HuH-7 (cell line): ENCODE results near the gene R3HDM4.

Source experiments
- DNase-seq: peaks from one replicate; pipeline ENCODE4 v3.0.0; 2011; ENCODE audit warnings: low spot score

R3HDM4 gene

DNA sequence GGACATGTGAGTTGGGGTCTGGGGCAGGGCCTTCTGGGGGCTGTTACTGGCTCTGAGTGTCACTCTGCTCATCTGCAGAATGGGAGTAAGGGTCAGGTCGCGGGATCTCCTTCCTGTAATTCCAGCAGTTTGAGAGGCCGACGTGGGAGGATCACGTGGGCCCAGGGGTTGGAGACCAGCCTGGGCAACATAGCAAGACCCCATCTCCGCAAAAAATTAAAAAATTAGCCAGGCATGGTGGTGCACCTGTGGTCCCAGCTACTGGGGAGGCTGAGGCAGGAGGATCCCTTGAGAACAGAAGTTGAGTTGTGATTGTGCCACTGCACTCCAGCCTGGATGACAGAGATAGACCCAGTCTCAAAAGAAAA is 16.9 kb upstream of the R3HDM4 start:
- no peak for DNase-seq

DNA sequence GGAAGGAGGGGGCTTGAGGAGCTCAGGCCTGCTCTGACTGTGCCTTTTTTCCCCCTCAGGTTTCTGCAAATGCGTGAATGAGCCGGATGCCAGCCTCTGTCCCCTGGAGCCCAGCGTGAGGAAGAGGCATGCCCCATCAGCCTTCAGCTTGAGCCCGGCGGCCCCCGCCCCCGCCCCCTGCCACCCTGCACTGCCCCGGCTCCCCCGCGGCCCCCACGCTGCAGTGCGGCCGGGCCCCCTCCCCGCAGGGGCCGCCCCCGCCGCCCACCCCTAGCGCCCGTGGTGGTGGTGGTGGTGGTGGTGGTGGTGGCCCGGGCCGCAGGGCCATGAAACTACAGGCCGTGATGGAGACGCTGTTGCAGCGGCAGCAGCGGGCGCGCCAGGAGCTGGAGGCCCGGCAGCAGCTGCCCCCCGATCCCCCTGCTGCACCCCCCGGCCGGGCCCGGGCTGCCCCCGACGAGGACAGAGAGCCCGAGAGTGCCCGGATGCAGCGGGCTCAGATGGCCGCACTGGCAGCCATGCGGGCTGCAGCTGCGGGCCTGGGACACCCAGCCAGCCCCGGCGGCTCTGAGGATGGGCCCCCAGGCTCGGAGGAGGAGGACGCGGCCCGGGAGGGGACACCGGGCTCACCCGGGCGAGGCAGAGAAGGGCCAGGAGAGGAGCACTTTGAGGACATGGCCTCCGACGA is 16.3 kb upstream of the R3HDM4 start:
- no peak for DNase-seq

DNA sequence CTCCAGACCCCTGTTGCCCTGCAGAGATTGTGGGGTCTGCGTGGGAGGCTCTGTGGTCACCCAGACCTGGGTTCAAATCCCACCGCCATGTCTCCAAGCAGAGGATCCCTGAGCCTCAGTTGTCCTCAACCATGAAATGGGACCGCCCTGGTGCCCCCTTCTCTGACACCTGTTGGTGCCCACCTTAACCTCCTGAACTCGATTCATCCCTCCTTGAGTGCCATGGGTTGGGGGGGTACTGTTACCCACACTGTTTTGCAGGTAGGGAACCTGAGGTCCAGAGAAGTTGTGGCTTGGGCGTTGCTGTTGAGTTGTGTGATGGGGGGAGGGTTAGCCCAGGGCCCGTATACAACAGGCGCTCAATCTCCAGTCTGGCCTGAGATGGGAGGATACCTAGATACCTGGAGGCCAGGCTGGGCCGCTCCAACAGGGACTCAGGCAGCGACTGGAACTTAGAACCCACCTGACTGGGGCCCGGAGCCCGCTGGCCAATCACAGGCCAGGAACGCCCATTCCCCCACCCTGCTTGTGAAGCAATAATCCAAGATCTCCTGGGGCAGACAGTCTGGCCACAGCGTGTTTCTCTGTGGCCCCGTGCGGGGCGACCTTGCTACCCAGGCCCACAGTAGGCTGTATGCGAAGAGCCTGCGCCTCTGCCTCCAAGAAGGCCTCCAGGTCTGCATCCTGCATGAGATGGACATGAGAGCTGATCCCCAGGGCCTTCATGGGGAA is 15.6 kb upstream of the R3HDM4 start:
- DNase-seq = peak; percentile 94

- DNase-seq = peak; percentile 63
These were observed 14.9 kb upstream of the R3HDM4 start for GRCh38 chr19:927780-928401.

- DNase-seq = peak; percentile 59
These were observed 14.3 kb upstream of the R3HDM4 start for GRCh38 chr19:927351-927779.

DNA sequence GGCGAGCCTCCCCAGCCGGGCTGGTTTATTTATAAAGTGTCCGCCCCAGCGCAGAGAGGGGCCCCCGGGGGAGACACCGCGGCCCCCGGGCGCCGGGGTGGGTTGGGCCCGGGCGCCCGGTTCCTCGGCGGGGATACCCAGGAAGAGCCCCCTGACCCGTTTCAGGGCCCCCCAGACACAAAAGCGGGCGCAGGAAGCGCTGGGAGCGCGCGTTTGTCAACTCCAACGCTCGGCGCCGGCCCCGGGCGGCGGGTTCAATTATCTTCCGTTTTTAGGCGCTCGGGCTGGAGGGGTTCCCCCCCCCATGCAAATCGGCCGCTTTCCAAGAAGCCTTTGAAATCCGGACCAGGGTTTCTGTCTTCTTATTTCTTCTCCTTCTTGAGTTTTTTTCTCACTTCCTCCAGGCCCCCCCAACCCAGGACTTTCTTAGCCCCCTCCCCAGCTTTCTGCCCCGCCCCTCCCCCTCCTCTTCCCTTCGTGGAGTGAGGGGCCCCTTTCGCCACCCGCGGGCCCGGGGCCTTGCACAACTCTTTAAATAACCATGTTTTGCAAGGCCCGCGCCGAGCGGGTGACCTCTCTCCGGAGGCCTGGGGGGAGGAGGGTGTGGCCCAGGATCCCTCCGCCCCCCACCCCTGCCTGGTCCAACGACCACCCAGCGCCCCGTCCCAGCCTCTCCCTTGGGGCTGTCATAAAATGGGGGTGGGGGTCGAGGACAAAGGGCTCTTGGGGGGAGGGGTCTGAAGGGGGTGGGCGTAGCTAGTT is 13.8 kb upstream of the R3HDM4 start:
- peak; percentile 76 for DNase-seq

DNA sequence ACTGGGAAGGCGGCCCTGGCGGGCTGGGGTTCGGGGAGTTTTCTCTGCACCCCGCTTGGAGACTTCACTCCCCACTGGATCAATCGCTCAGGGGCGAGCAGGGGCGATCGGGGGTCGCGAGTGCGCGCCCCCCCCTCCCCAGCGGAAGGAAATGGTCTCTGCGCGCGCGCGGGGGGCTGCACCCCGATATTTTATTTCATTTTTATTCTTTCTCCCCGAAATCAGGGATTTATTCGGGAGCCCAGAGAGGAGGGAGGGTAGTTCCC is 13.2 kb upstream of the R3HDM4 start:
- DNase-seq = no peak

DNA sequence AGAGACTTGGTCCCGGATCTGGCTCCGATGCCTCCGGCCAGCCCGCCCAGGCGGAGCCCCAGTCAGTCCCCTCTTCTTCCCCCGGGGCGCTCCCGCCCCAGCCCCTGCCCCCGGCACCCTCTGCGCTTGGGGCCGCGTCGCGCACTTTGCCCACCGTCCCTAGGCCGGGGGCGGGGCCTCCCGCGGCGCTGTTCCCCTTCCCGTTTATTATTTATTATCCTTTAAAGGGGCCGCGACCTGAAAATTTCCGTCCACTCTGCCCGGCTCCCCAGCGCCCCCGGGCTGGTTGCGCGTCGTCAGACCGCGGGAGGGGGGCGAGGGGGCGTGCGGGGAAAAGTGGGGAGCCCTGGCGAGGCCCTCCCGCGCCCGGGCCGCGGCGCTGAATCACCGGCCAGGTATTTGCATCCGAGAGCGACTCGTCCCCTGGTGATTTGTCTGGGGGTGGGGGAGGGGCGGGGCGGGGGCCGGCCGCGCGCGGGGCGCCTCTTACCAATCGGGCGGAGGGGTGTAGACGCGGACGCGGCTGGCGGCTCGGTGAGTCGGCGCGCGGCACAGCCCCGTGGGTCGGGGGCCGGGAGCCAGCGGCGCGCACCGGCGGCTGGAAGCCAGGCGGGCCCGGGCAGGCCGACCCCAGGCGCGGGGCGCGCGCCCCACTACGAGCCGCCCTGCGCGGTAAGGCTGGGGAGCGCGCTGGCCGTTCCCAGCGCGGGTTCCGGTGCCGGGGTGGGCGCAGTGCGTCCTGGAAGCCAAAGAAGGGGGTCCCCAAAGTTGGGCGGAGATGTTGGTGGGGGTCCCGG is 12.7 kb upstream of the R3HDM4 start, which contains the start of gene ARID3A:
Gene ARID3A (plus strand): TSS at position 510 of the 797 bp plus-strand sequence. CDS start 3,494 bp downstream, outside the sequence.
- DNase-seq = peak; percentile 86

DNA sequence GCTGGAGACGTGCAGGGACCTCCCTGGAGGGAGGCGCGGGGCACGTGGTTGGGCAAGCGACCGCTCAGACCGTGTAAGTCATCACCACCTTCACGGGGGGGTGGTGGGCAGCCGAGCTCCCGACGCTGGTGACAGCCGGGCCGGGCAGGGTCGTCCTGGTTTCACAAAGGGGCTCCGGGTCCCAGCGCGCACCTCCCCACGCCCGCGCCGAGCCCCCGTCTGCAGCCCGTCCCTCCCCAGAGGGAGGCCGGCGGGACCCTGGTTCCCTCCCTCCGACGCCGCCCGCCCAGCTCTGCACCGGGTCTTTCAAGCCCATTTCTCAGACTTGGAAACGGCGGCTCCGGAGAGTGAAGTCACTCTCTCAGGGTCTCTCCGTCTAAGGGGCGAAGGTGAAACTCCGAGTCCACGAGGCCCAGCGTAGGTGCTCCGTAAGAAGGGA is 12.1 kb upstream of the R3HDM4 start:
- peak; percentile 79 for DNase-seq

DNA sequence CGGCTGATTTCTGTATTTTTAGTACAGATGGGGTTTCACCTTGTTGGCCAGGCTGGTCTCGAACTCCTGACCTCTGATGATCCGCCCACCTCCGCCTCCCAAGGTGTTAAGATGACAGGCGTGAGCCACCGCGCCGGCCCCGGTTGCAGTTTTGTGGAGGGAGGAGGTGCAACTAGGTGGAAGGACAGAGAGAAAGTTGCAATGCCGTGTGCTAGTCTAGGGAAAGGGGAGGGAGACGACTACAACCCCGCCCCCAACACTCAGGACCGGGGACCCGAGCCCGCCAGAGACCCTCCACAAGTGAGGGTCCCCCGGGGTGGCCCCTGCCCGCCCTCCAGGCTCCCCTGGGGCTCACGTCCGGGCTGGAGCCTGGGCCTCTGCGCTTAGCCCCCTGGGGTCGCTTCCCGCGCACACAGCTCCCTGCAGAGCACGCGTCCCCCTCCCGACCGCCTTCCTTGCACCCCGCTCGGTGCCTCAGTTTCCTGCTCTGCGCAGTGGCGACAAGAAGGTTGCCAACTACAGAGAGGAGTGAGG is 11.6 kb upstream of the R3HDM4 start:
- peak; percentile 61 for DNase-seq

GRCh38 chr19:920051-920864 is 7.2 kb upstream of the R3HDM4 start:
- DNase-seq = no peak

- DNase-seq = no peak
These were observed 6.4 kb upstream of the R3HDM4 start for GRCh38 chr19:919199-920050.

- no peak for DNase-seq
These were observed 5.6 kb upstream of the R3HDM4 start for GRCh38 chr19:918481-919198.

DNA sequence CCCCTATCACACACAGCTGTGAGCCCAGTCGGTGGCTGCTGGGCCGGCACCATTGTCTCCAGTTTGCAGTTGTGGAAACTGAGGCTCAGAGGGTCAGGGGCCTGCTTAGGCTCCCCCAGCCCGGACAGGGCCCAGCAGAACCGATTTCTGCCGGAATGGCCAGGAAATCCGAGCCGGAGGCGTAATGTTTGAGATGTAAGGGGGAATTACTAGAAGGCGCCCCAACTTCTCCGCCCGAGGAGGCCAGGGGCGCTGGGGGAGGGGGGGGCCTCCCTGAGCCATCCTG is 5.1 kb upstream of the R3HDM4 start:
- no peak for DNase-seq

GRCh38 chr19:917323-918151 is 4.5 kb upstream of the R3HDM4 start, which contains the start of gene KISS1R:
TSS of gene KISS1R (plus strand) at chr19:917333. CDS start at chr19:917503, 170 bp downstream.
- peak; percentile 83 for DNase-seq

DNA sequence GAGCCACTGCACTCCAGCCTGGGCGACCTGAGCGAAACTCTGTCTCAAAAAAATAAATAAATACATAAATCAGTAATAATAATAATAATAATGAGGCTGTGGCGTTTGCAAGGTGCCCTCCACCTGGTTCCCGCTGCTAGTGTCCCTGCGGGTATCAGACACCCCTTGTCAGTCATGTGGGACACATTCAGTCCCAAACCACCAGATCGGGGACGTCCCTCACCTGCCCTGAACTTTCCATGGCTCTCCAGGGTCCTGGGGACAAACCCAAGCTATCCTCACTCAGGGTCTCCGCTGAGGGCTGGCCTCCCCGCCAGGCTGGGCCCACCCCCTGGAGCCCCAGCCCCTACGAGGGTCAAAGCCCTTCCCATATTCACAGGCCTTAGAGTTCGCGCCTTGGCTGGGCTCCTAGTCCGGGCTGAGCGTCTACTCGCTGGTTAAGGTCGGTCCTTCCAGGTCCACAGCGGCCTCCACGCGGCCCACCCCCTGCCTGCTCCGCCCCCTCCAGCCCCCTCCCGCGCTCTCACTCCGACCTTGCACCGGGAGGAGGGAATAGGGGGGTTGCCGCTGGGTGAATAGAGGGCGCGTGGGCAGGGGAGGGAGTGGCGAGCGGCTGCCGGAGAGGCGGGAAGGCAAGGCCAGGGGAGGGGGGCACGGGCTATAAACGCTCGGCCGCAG is 3.8 kb upstream of the R3HDM4 start:
- peak; percentile 56 for DNase-seq
